WTC11 (cell line): Measurements from ENCODE around the gene CEP63. TPM values are rescaled to one million over a fixed set of nuclear protein-coding genes. Genes with fewer than 3 reads are reported as not detected.

ENCODE experiments used
- ATAC-seq: fragments of 200-7000 bp; cut with Tn5 transposase; 2 replicates; pipeline ENCODE4 v1.10.0; 2021; ENCODE audit warnings: mild to moderate bottlenecking, moderate library complexity
- CTCF ChIA-PET: fragments of 300-600 bp; sonication (Branson Sonifier 250); formaldehyde crosslinking; loops from one replicate; lab custom pipeline; 2021; ENCODE audit warnings: antibody characterized with exemption; lab: Charles Lee
- POLR2A ChIA-PET: fragments of 350-600 bp; sonication (Branson Sonifier 250); formaldehyde crosslinking; loops from one replicate; lab custom pipeline; 2021; ENCODE audit warnings: antibody characterized with exemption; lab: Charles Lee
- DNase-seq: peaks from one replicate; pipeline ENCODE4 v3.0.0; 2021; ENCODE audit warnings: low spot score
- H3K27ac Mint-ChIP-seq: 2 replicates; pipeline ENCODE4 v1.8.0; 2021; ENCODE audit warnings: mixed read lengths
- H3K27me3 Mint-ChIP-seq: 2 replicates; pipeline ENCODE4 v1.8.0; 2021; ENCODE audit warnings: low read depth, mild to moderate bottlenecking, moderate library complexity, mixed read lengths
- H3K36me3 Mint-ChIP-seq: 2 replicates; pipeline ENCODE4 v1.8.0; 2021; ENCODE audit warnings: mixed read lengths
- H3K4me1 Mint-ChIP-seq: 2 replicates; pipeline ENCODE4 v1.8.0; 2022; ENCODE audit warnings: mixed read lengths
- H3K4me3 Mint-ChIP-seq: 2 replicates; pipeline ENCODE4 v1.8.0; 2021; ENCODE audit warnings: mild to moderate bottlenecking, moderate library complexity, mixed read lengths
- H3K9me3 Mint-ChIP-seq: 2 replicates; pipeline ENCODE4 v1.8.0; 2021; ENCODE audit warnings: mixed read lengths
- ATF1 ChIP-seq: sonication (generic); formaldehyde crosslinking; IDR thresholded peaks from 2 replicates; pipeline ENCODE4 v1.8.1; 2023; ENCODE audit warnings: mild to moderate bottlenecking, moderate library complexity, missing genetic modification reagents
- ELF4 ChIP-seq: sonication (generic); formaldehyde crosslinking; IDR thresholded peaks from 2 replicates; pipeline ENCODE4 v1.8.1; 2022; ENCODE audit warnings: low read depth, mild to moderate bottlenecking, moderate library complexity, missing genetic modification reagents
- ESRRA ChIP-seq: sonication (generic); formaldehyde crosslinking; IDR thresholded peaks from 2 replicates; pipeline ENCODE4 v1.8.1; 2022; ENCODE audit warnings: mild to moderate bottlenecking, missing genetic modification reagents, borderline replicate concordance
- FOXJ3 ChIP-seq: sonication (generic); formaldehyde crosslinking; IDR thresholded peaks from 2 replicates; pipeline ENCODE4 v1.9.0; 2021; ENCODE audit warnings: missing genetic modification reagents, mild to moderate bottlenecking, borderline replicate concordance
- IRF2 ChIP-seq: sonication (generic); formaldehyde crosslinking; IDR thresholded peaks from 2 replicates; pipeline ENCODE4 v1.8.0; 2022; ENCODE audit warnings: low read depth, missing genetic modification reagents, borderline replicate concordance
- JUN ChIP-seq: sonication (generic); formaldehyde crosslinking; IDR thresholded peaks from 2 replicates; pipeline ENCODE4 v1.8.0; 2023; ENCODE audit warnings: mild to moderate bottlenecking, missing genetic modification reagents
- KAT7 ChIP-seq: sonication (generic); formaldehyde crosslinking; IDR thresholded peaks from 2 replicates; pipeline ENCODE4 v1.8.1; 2023; ENCODE audit warnings: missing genetic modification reagents, mild to moderate bottlenecking, borderline replicate concordance
- MXD4 ChIP-seq: fragments of 250-450 bp; sonication (Bioruptor Pico); IDR thresholded peaks from 2 replicates; pipeline ENCODE4 v1.8.0; 2021; ENCODE audit warnings: mild to moderate bottlenecking, moderate library complexity, borderline replicate concordance
- NFE2L1 ChIP-seq: sonication (generic); formaldehyde crosslinking; IDR thresholded peaks from 2 replicates; pipeline ENCODE4 v1.8.1; 2023; ENCODE audit warnings: missing genetic modification reagents
- PRRX2 ChIP-seq: fragments of 250-450 bp; sonication (Bioruptor Pico); IDR thresholded peaks from 2 replicates; pipeline ENCODE4 v1.8.0; 2021; ENCODE audit warnings: mild to moderate bottlenecking
- SOX15 ChIP-seq: fragments of 250-450 bp; sonication (Bioruptor Pico); IDR thresholded peaks from 2 replicates; pipeline ENCODE4 v1.9.0; 2021; ENCODE audit warnings: mild to moderate bottlenecking
- ZNF138 ChIP-seq: sonication (generic); formaldehyde crosslinking; conservative IDR thresholded peaks from 2 replicates; pipeline ENCODE4 v1.8.1; 2022; ENCODE audit warnings: mild to moderate bottlenecking, moderate library complexity, missing genetic modification reagents
- ZNF219 ChIP-seq: sonication (generic); formaldehyde crosslinking; IDR thresholded peaks from 2 replicates; pipeline ENCODE4 v1.8.0; 2023; ENCODE audit warnings: missing genetic modification reagents, mild to moderate bottlenecking, borderline replicate concordance
- ZNF396 ChIP-seq: fragments of 250-450 bp; sonication (Bioruptor Pico); IDR thresholded peaks from 2 replicates; pipeline ENCODE4 v1.8.0; 2021; ENCODE audit warnings: mild to moderate bottlenecking, moderate library complexity, borderline replicate concordance
- total RNA-seq: library from RNA; stranded (reverse); gene quantifications from 3 replicates; pipeline ENCODE4 v1.2.3, GENCODE V29; 2021
- TF ChIP-seq, protein P1 (sequence below): sonication (generic); formaldehyde crosslinking; IDR thresholded peaks from 2 replicates; pipeline ENCODE4 v1.8.0; 2022; ENCODE audit warnings: mild to moderate bottlenecking, missing genetic modification reagents
- TF ChIP-seq, protein P2 (sequence below): sonication (generic); formaldehyde crosslinking; IDR thresholded peaks from 2 replicates; pipeline ENCODE4 v1.8.1; 2022; ENCODE audit warnings: low read depth, mild to moderate bottlenecking, moderate library complexity, missing genetic modification reagents, borderline replicate concordance
- TF ChIP-seq, protein P3 (sequence below): fragments of 250-450 bp; sonication (Bioruptor Pico); IDR thresholded peaks from 2 replicates; pipeline ENCODE4 v1.9.0; 2021; ENCODE audit warnings: mild to moderate bottlenecking
- TF ChIP-seq, protein P4 (sequence below): sonication (generic); formaldehyde crosslinking; IDR thresholded peaks from 2 replicates; pipeline ENCODE4 v1.8.1; 2023; ENCODE audit warnings: mild to moderate bottlenecking, missing genetic modification reagents
- TF ChIP-seq, protein P5 (sequence below): sonication (generic); formaldehyde crosslinking; IDR thresholded peaks from 2 replicates; pipeline ENCODE4 v1.8.1; 2023; ENCODE audit warnings: mild to moderate bottlenecking, missing genetic modification reagents, borderline replicate concordance
- TF ChIP-seq, protein P6 (sequence below): sonication (generic); formaldehyde crosslinking; conservative IDR thresholded peaks from 2 replicates; pipeline ENCODE4 v1.8.1; 2022; ENCODE audit warnings: mild to moderate bottlenecking, missing genetic modification reagents

Gene CEP63
- total RNA-seq, 1 experiment from 2014 or later, result 28.0 TPM

DNA sequence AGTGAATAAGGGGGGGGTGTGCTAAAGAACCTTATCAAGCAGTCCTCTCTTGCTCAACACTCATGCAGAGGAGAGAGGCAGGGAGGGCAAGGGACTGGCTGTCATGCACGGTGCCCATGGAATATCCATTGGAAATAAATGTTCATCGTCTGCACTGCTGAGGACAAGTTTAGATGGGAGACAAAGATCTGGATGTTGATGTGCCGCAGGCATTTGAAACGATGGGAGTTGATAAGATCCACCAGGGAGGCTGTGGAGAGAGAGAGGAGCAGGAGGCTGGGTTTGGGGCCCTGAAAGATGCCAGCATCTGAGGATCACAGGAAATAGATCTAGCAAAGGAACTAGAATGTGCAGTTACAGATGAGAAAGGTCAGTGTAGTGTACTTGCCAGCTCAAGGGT is 76.2 kb downstream of the CEP63 start (continued):
- TF ChIP-seq, protein P1, sequence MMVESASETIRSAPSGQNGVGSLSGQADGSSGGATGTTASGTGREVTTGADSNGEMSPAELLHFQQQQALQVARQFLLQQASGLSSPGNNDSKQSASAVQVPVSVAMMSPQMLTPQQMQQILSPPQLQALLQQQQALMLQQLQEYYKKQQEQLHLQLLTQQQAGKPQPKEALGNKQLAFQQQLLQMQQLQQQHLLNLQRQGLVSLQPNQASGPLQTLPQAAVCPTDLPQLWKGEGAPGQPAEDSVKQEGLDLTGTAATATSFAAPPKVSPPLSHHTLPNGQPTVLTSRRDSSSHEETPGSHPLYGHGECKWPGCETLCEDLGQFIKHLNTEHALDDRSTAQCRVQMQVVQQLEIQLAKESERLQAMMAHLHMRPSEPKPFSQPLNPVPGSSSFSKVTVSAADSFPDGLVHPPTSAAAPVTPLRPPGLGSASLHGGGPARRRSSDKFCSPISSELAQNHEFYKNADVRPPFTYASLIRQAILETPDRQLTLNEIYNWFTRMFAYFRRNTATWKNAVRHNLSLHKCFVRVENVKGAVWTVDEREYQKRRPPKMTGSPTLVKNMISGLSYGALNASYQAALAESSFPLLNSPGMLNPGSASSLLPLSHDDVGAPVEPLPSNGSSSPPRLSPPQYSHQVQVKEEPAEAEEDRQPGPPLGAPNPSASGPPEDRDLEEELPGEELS (CRISPR knock-in tag), result no peak
- TF ChIP-seq ZNF219 (CRISPR knock-in tag), result no peak

DNA sequence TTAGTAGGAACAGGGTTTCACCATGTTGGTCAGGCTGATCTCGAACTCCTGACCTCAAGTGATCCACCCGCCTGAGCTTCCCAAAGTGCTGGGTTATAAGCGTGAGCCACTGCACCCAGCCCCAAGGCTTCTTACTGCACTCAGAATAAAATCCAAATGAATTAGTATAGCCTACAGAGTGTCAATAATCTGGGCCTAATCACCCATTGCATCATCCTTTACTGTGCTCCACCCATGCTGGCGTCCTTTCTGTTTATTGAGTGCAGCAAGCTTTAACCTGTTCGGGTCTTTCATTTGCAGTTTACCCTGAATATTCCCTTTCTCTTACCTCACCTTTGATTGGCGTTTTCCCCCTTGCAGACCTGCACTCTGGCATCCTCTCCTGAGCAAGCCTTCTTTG is 77.7 kb downstream of the CEP63 start:
- Mint-ChIP-seq H3K27ac (peak overlapping the region; percentile 62), H3K27me3 (no peaks in the 10 kb centered on the region), H3K36me3 (peaks cover 4% of the 10 kb centered on the region), H3K9me3 (peaks cover 8% of the 10 kb centered on the region), H3K4me1 (peaks cover 14% of the 10 kb centered on the region)
- no peak for ATAC-seq
- POLR2A ChIA-PET, result no interaction called here
- TF ChIP-seq, protein P2, sequence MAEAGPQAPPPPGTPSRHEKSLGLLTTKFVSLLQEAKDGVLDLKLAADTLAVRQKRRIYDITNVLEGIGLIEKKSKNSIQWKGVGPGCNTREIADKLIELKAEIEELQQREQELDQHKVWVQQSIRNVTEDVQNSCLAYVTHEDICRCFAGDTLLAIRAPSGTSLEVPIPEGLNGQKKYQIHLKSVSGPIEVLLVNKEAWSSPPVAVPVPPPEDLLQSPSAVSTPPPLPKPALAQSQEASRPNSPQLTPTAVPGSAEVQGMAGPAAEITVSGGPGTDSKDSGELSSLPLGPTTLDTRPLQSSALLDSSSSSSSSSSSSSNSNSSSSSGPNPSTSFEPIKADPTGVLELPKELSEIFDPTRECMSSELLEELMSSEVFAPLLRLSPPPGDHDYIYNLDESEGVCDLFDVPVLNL (CRISPR knock-in tag), result no peak
- TF ChIP-seq IRF2 (no peak), ZNF138 (no peak), MXD4 (CRISPR knock-in tag) (no peak), JUN (CRISPR knock-in tag) (no peak), KAT7 (CRISPR knock-in tag) (no peak), FOXJ3 (CRISPR knock-in tag) (no peak), NFE2L1 (CRISPR knock-in tag) (no peak), ATF1 (CRISPR knock-in tag) (no peak)
- TF ChIP-seq, protein P3, sequence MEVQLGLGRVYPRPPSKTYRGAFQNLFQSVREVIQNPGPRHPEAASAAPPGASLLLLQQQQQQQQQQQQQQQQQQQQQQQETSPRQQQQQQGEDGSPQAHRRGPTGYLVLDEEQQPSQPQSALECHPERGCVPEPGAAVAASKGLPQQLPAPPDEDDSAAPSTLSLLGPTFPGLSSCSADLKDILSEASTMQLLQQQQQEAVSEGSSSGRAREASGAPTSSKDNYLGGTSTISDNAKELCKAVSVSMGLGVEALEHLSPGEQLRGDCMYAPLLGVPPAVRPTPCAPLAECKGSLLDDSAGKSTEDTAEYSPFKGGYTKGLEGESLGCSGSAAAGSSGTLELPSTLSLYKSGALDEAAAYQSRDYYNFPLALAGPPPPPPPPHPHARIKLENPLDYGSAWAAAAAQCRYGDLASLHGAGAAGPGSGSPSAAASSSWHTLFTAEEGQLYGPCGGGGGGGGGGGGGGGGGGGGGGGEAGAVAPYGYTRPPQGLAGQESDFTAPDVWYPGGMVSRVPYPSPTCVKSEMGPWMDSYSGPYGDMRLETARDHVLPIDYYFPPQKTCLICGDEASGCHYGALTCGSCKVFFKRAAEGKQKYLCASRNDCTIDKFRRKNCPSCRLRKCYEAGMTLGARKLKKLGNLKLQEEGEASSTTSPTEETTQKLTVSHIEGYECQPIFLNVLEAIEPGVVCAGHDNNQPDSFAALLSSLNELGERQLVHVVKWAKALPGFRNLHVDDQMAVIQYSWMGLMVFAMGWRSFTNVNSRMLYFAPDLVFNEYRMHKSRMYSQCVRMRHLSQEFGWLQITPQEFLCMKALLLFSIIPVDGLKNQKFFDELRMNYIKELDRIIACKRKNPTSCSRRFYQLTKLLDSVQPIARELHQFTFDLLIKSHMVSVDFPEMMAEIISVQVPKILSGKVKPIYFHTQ, result no peak
- TF ChIP-seq, protein P4, sequence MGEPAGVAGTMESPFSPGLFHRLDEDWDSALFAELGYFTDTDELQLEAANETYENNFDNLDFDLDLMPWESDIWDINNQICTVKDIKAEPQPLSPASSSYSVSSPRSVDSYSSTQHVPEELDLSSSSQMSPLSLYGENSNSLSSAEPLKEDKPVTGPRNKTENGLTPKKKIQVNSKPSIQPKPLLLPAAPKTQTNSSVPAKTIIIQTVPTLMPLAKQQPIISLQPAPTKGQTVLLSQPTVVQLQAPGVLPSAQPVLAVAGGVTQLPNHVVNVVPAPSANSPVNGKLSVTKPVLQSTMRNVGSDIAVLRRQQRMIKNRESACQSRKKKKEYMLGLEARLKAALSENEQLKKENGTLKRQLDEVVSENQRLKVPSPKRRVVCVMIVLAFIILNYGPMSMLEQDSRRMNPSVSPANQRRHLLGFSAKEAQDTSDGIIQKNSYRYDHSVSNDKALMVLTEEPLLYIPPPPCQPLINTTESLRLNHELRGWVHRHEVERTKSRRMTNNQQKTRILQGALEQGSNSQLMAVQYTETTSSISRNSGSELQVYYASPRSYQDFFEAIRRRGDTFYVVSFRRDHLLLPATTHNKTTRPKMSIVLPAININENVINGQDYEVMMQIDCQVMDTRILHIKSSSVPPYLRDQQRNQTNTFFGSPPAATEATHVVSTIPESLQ (CRISPR knock-in tag), result no peak
- TF ChIP-seq, all 79 proteins: peak for 0
- CTCF ChIA-PET, result interaction anchor here (1.1 to 1.9 kb wide), 4 partner anchors 21 to 192 kb away, joined by 3 to 6 read pairs (median 4); no protein-coding TSS in a partner anchor
- DNase-seq, result no peak
- no peak overlapping the region for H3K4me3 Mint-ChIP-seq

DNA sequence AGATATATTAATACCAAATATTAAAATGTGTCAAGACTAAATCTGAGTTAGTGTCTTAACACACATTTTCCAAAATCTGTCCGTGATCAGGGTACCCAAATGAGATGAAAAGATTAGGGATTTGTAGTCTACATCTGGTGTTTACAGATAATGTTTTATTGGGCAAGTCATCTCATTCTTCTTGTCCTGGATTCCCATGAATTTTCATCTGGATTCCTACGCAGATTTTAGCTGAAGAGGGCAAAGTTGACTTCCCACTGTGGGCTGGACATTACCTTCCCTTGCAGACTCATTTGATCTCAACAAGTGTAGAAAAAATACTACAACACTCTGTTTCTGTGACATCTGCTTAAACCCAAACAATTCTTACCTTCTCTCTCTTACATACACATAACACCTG is 79.1 kb downstream of the CEP63 start:
- no peak for DNase-seq
- ChIA-PET POLR2A (no interaction called here), CTCF (interaction anchor here (0.6 kb wide), 1 partner anchor 672 kb away, joined by 3 read pairs; no protein-coding TSS in a partner anchor)
- no peak overlapping the region for H3K4me3 Mint-ChIP-seq
- TF ChIP-seq PRRX2 (CRISPR knock-in tag), result no peak
- TF ChIP-seq, protein P5, sequence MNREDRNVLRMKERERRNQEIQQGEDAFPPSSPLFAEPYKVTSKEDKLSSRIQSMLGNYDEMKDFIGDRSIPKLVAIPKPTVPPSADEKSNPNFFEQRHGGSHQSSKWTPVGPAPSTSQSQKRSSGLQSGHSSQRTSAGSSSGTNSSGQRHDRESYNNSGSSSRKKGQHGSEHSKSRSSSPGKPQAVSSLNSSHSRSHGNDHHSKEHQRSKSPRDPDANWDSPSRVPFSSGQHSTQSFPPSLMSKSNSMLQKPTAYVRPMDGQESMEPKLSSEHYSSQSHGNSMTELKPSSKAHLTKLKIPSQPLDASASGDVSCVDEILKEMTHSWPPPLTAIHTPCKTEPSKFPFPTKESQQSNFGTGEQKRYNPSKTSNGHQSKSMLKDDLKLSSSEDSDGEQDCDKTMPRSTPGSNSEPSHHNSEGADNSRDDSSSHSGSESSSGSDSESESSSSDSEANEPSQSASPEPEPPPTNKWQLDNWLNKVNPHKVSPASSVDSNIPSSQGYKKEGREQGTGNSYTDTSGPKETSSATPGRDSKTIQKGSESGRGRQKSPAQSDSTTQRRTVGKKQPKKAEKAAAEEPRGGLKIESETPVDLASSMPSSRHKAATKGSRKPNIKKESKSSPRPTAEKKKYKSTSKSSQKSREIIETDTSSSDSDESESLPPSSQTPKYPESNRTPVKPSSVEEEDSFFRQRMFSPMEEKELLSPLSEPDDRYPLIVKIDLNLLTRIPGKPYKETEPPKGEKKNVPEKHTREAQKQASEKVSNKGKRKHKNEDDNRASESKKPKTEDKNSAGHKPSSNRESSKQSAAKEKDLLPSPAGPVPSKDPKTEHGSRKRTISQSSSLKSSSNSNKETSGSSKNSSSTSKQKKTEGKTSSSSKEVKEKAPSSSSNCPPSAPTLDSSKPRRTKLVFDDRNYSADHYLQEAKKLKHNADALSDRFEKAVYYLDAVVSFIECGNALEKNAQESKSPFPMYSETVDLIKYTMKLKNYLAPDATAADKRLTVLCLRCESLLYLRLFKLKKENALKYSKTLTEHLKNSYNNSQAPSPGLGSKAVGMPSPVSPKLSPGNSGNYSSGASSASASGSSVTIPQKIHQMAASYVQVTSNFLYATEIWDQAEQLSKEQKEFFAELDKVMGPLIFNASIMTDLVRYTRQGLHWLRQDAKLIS (CRISPR knock-in tag), result no peak
- TF ChIP-seq ELF4, result no peak
- TF ChIP-seq ESRRA (CRISPR knock-in tag), result no peak
- TF ChIP-seq FOXJ3 (CRISPR knock-in tag), result no peak
- TF ChIP-seq, protein P6, sequence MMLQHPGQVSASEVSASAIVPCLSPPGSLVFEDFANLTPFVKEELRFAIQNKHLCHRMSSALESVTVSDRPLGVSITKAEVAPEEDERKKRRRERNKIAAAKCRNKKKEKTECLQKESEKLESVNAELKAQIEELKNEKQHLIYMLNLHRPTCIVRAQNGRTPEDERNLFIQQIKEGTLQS (CRISPR knock-in tag), result no peak
- no peak for TF ChIP-seq ZNF396
- TF ChIP-seq SOX15 (CRISPR knock-in tag), result no peak
- H3K9me3 Mint-ChIP-seq, result peaks cover 22% of the 10 kb centered on the region
- H3K27ac Mint-ChIP-seq, result no peak overlapping the region
- H3K36me3 Mint-ChIP-seq, result peaks cover 18% of the 10 kb centered on the region
- peaks cover 14% of the 10 kb centered on the region for H3K4me1 Mint-ChIP-seq
- no peaks in the 10 kb centered on the region for H3K27me3 Mint-ChIP-seq
- no peak for ATAC-seq
